Endothelial cell of umbilical vein (primary cell): ENCODE results near the gene ALG13.

Source experiments
- EZH2 ChIP-seq: IDR thresholded peaks from 2 replicates; pipeline ENCODE4 v1.6.1; 2012; ENCODE audit warnings: borderline replicate concordance, low read depth, mild to moderate bottlenecking, moderate library complexity, low read length, inconsistent platforms; ENCODE audit not compliant: severe bottlenecking
- GATA2 ChIP-seq: IDR thresholded peaks from 2 replicates; pipeline ENCODE4 v1.7.0; 2011; ENCODE audit warnings: low read depth, mild to moderate bottlenecking, moderate library complexity, mixed read lengths, low read length; ENCODE audit not compliant: insufficient read length, insufficient read depth
- JUN ChIP-seq: IDR thresholded peaks from 2 replicates; pipeline ENCODE4 v1.6.1; 2011; ENCODE audit warnings: borderline replicate concordance, low read depth; ENCODE audit not compliant: insufficient read length, insufficient read depth
- POLR2A ChIP-seq: IDR thresholded peaks from 2 replicates; pipeline ENCODE4 v1.6.1; 2012; ENCODE audit warnings: low read depth, mild to moderate bottlenecking, control low read depth, low read length
- POLR2AphosphoS5 ChIP-seq: IDR thresholded peaks from 2 replicates; pipeline ENCODE4 v1.6.1; 2012; ENCODE audit warnings: low read depth, mild to moderate bottlenecking, control low read depth, low read length, moderate library complexity; ENCODE audit not compliant: insufficient read depth
- TF ChIP-seq, protein P1 (sequence below), 2 donors: IDR thresholded peaks; 1 replicate in 1 of 2; 2 replicates in 1 of 2; pipeline ENCODE4 v1.5.1; 2011; ENCODE audit warnings: low read length in 2 of 2, mild to moderate bottlenecking in 2 of 2, moderate library complexity in 2 of 2, control low read depth in 1 of 2, inconsistent platforms in 1 of 2, low read depth in 1 of 2; ENCODE audit not compliant: insufficient read depth in 1 of 2; ENCODE audit errors: extremely low read depth in 1 of 2

GRCh38 chrX:111662292-111662691 lies 18.7 kb upstream of the ALG13 start:
- TF ChIP-seq, protein P1, sequence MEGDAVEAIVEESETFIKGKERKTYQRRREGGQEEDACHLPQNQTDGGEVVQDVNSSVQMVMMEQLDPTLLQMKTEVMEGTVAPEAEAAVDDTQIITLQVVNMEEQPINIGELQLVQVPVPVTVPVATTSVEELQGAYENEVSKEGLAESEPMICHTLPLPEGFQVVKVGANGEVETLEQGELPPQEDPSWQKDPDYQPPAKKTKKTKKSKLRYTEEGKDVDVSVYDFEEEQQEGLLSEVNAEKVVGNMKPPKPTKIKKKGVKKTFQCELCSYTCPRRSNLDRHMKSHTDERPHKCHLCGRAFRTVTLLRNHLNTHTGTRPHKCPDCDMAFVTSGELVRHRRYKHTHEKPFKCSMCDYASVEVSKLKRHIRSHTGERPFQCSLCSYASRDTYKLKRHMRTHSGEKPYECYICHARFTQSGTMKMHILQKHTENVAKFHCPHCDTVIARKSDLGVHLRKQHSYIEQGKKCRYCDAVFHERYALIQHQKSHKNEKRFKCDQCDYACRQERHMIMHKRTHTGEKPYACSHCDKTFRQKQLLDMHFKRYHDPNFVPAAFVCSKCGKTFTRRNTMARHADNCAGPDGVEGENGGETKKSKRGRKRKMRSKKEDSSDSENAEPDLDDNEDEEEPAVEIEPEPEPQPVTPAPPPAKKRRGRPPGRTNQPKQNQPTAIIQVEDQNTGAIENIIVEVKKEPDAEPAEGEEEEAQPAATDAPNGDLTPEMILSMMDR (IDR thresholded peaks at IDR 0.05; ENCODE audit: extremely low read depth in 1 of 2, insufficient read depth in 1 of 2, low read depth in 1 of 2, low read length in 2 of 2), result no peak
- TF ChIP-seq POLR2A (no peak), EZH2 (no peak), POLR2AphosphoS5 (no peak), JUN (no peak), GATA2 (no peak)
